Measurements from ENCODE around the gene ACOT13.
A peak's percentile ranks its signal among the peaks of the same experiment; 100 is the strongest.
"Not testable (repeated sequence)": the region's sequence is repeated elsewhere in the genome, so short reads cannot be mapped to it uniquely, and the experiment has no call there.

ACOT13 gene

GRCh38 chr6:24666641-24667377 is at the start of gene ACOT13, which contains the start of gene TDP2:
ACOT13 (plus strand) TSS chr6:24667077; CDS start chr6:24667264, 187 bp downstream.
TDP2 (minus strand) TSS chr6:24666899; CDS start chr6:24666862, 37 bp downstream.
- DNase-seq, result peak; percentile 75 to 97 (median 93)

- no peak for DNase-seq
Observed at GRCh38 chr6:24619661-24620060, 47.2 kb upstream of the ACOT13 start.

GRCh38 chr6:24620637-24621036 is 46.2 kb upstream of the ACOT13 start:
- DNase-seq, result no peak

- peak in 1 of 14 donors; percentile 22 for DNase-seq
Observed at GRCh38 chr6:24621626-24622289, 45.1 kb upstream of the ACOT13 start.

- peak in 1 of 14 donors; percentile 59 for DNase-seq
Observed at GRCh38 chr6:24630856-24631505, 35.9 kb upstream of the ACOT13 start.

- no peak for DNase-seq
Observed at GRCh38 chr6:24631671-24632070, 35.2 kb upstream of the ACOT13 start.

- DNase-seq, result no peak
Observed at GRCh38 chr6:24632573-24632972, 34.3 kb upstream of the ACOT13 start.

- DNase-seq, result no peak
Observed at GRCh38 chr6:24636681-24637080, 30.2 kb upstream of the ACOT13 start.

GRCh38 chr6:24640166-24640565 is 26.7 kb upstream of the ACOT13 start:
- no peak for DNase-seq

GRCh38 chr6:24640631-24641030 is 26.2 kb upstream of the ACOT13 start:
- not testable (repeated sequence) for DNase-seq

GRCh38 chr6:24642061-24642460 is 24.8 kb upstream of the ACOT13 start:
- DNase-seq, result no peak

- DNase-seq, result no peak
Observed at GRCh38 chr6:24643920-24644319, 23.0 kb upstream of the ACOT13 start.

GRCh38 chr6:24644377-24644776 is 22.5 kb upstream of the ACOT13 start:
- DNase-seq, result no peak

- DNase-seq, result no peak
Observed at GRCh38 chr6:24646771-24647170, 20.1 kb upstream of the ACOT13 start.

GRCh38 chr6:24648276-24648675 is 18.6 kb upstream of the ACOT13 start:
- no peak for DNase-seq

GRCh38 chr6:24649691-24650090 is 17.2 kb upstream of the ACOT13 start:
- no peak for DNase-seq

GRCh38 chr6:24650365-24650764 is 16.5 kb upstream of the ACOT13 start:
- no peak for DNase-seq

GRCh38 chr6:24655215-24655614 is 11.7 kb upstream of the ACOT13 start:
- DNase-seq, result no peak

- DNase-seq, result no peak
Observed at GRCh38 chr6:24658573-24659560, 8.0 kb upstream of the ACOT13 start.

GRCh38 chr6:24659561-24659960 is 7.3 kb upstream of the ACOT13 start:
- DNase-seq, result no peak

GRCh38 chr6:24660105-24660504 is 6.8 kb upstream of the ACOT13 start:
- DNase-seq, result no peak

- not testable (repeated sequence) for DNase-seq
Observed at GRCh38 chr6:24661759-24662158, 5.1 kb upstream of the ACOT13 start.

Measured in C1 segment of cervical spinal cord (tissue), 14 donors.